ENCODE data around the gene IL37. TPM values are rescaled to one million over a fixed set of nuclear protein-coding genes. Genes with fewer than 3 reads are reported as not detected.

IL37 gene
- not detected for total RNA-seq

DNA sequence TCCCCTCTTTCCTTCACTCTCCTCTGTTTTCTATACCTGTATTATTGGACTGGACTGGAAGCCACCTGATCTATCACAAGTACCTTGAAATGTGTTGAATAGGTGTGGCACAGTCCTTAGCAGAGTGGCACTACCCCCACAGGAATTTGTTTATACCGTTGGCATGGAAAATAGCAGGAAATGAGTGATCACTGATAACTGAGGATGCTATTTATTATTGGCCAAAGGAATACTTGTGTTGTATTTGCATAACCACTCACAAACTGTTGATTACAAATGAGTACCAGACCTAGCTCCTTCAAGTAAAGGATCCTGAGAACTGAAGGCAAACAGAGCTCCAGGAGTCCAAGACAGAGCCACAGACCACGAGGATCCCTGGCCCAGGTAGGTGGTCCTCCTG, at the start of gene IL37:
Gene IL37 (plus strand): TSS at position 301 of the 400 bp plus-strand sequence. CDS start 1,848 bp downstream, outside the sequence.
- ChIA-PET POLR2A (no interaction called here), CTCF (no interaction called here)

GRCh38 chr2:112864072-112864471, 46.9 kb upstream of the IL37 start:
- POLR2A ChIA-PET: interaction anchor here (0.7 kb wide), 1 partner anchor 73 kb away, joined by 4 read pairs; no protein-coding TSS in a partner anchor
- CTCF ChIA-PET: interaction anchor here (0.6 kb wide), 1 partner anchor 465 kb away, joined by 3 read pairs; no protein-coding TSS in a partner anchor

- POLR2A ChIA-PET: no interaction called here
- CTCF ChIA-PET: interaction anchor here (1.0 kb wide), 1 partner anchor 117 kb away, joined by 3 read pairs; no protein-coding TSS in a partner anchor
These were observed 44.7 kb upstream of the IL37 start for GRCh38 chr2:112866128-112866835.

GRCh38 chr2:112867701-112868631, 43.0 kb upstream of the IL37 start:
- CTCF ChIA-PET: no interaction called here

DNA sequence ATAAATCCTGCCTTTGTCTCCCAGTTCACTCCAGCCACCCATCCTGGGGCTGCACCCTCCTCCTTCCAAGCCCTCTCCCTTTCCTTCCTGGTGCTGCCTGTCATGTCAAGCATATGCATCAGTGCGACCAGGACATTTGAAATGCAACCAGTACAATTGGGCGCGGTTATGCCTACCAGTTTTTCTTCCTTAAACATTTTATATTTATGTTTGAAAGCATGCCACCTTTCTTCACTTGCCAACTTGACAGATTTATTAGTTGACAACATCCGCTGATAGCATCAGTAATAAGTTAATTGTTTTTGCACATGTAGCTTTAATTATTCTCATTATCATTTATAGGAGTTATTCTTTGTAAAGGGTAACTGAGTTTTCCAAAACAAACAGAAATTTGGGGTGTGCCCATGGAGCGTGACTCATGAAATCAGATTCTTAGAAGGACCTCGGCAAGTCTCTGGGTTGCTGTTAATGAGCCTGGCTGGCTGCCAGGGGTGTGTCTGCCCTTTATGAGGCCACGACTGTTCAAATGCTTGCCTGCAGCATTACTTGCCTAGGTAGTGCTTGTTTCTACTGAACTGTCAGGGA, 41.6 kb upstream of the IL37 start:
- ChIA-PET CTCF (no interaction called here), POLR2A (no interaction called here)

More at GRCh38 chr2:112867701-112868631, 43.0 kb upstream of the IL37 start:
- POLR2A ChIA-PET: no interaction called here

- ChIA-PET CTCF (no interaction called here), POLR2A (no interaction called here)
These were observed 39.8 kb upstream of the IL37 start for GRCh38 chr2:112870841-112871835.

DNA sequence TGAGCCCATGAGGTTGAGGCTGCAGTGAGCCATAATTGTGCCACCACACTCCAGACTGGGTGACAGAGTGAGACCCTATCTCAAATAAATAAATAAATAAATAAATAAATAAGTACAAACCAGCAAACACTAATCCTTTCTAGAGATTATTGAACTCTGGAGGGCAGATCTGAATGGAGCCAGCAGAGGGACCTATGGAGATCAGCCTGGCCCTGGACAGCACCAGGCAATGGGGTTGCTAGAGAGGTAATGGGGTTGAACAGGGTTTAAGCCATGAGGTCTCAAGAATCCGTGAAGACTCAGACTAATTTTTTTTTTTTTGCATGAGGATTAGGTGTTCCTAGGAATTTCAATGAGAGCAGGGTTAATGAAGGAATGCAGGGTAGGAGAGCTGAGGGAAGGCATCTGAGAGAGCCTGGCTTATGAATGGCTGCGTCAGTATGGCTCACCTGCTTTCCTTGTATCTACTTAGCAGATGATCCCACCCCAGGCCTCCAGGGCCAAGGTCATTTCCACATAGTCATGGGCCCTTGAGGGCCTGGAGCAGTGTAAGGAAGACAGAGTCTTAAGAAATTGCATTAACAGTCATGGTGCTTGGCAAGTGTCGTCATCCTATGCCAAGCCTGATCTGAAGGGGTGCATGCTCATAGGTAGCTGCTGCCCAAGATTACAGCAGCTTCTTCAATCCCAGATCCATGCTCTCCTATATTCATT, 34.6 kb upstream of the IL37 start:
- POLR2A ChIA-PET: no interaction called here
- CTCF ChIA-PET: interaction anchor here (1.1 kb wide), 1 partner anchor 9 kb away, joined by 5 read pairs; no protein-coding TSS in a partner anchor

DNA sequence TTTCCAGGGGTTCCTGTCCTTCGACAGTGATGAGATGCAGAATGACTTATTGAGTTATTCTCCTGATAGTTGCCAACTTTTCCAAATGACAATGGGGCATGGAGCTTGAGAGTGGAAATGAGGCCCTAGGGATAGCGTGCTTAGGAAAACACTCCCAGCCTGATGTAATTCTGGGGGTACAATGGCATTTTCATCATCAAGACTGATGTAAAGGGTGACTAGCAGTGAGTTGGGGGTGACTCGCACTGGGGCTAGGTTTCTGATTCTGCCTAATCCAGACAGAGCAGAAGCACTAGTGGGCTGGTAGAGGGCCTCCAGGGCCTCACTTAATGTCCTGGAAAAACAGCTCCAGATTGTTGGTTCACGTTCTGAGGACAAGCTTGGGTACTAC, 34.0 kb upstream of the IL37 start:
- CTCF ChIA-PET: interaction anchor here (1.1 kb wide), 1 partner anchor 9 kb away, joined by 5 read pairs; no protein-coding TSS in a partner anchor

DNA sequence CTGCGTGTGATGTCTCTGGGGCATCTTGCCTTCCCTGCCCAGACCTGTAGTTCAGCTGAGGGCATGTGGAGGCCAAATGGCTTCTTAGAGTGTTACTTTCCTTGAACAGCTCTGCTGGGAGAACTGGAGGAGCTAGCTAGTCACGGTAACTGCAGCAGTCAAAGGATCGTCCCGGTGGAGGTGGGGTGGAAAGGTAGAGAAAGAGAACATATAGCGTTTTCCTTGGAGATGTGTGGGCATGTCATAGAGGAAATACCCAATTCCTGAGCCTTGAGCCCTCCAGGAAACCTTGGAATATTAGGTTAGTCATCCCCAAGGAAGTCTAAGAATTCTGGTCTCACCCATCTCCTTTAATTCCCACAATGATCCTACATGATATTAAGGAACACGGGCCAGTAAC, 33.5 kb upstream of the IL37 start:
- CTCF ChIA-PET: interaction anchor here (1.1 kb wide), 1 partner anchor 8 kb away, joined by 5 read pairs; no protein-coding TSS in a partner anchor
- POLR2A ChIA-PET: no interaction called here

More for the DNA sequence above, 34.0 kb upstream of the IL37 start:
- POLR2A ChIA-PET: no interaction called here

GRCh38 chr2:112879491-112880041, 31.4 kb upstream of the IL37 start:
- ChIA-PET CTCF (interaction anchor here (2.0 kb wide), 1 partner anchor 130 kb away, joined by 11 read pairs; no protein-coding TSS in a partner anchor), POLR2A (no interaction called here)

GRCh38 chr2:112880091-112880531, 30.9 kb upstream of the IL37 start:
- POLR2A ChIA-PET: no interaction called here

GRCh38 chr2:112880696-112881095, 30.3 kb upstream of the IL37 start:
- POLR2A ChIA-PET: no interaction called here
- CTCF ChIA-PET: interaction anchor here (1.2 kb wide), 1 partner anchor 131 kb away, joined by 4 read pairs; no protein-coding TSS in a partner anchor

More at GRCh38 chr2:112880091-112880531, 30.9 kb upstream of the IL37 start:
- CTCF ChIA-PET: interaction anchor here (1.2 to 2.0 kb wide), 2 partner anchors 130 to 131 kb away, joined by 4 to 11 read pairs; no protein-coding TSS in a partner anchor

DNA sequence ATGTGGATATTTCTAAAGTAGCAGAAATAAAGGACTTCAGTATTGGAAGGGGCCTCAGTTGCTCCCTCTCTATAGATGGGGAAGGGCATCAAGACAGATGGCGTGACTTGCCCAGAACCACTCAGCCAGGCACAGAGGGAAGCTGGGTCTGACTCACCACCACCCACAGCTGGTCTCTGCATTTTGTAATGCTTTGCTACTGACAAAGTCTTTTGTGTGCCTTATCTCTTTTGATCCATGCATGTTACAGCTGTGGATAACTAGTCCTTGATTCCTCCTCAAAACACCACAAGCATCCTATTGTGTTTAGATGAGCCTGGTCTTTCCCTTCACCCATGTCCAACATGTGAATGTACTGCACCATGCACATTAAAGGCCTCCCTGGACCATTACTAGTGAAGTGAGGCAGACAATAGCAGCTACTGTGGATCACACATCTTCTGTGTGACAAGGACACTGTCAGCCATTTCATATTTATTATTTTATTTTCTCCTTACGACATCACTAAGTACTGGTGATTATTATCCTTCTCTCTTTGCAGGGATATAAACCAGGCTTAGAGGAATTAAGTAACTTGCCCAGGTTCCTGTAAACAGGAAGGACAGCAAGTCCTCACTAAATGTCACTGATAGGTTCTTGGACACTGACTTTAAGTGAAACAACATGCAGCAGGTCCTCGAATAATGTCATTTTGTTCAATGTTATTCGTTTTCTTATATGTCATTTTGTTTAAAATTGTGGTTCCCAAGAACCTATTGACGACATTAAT, 29.6 kb upstream of the IL37 start:
- POLR2A ChIA-PET: no interaction called here
- CTCF ChIA-PET: interaction anchor here (1.2 kb wide), 1 partner anchor 132 kb away, joined by 4 read pairs; no protein-coding TSS in a partner anchor

DNA sequence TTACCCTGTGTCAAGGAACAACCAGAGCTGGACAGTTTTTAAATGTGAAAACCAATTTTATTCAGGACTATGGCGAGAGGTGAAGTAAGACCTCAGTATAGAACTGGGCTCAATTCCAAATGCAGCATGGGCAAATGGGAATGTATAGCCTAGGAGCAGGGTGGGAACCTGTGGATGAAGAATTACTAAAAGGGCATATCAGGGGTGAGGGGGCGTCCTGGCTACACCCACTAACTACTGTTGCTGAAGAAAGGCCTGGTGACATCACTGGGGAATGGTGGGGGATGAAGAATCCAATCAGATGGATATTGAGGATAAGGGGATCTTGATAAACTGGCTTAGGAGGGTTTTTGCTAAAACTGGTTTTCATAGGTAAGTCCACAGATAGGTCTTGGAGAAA, 27.3 kb upstream of the IL37 start:
- CTCF ChIA-PET: interaction anchor here (0.7 to 3.8 kb wide), 5 partner anchors 9 to 134 kb away, joined by 3 to 52 read pairs (median 4); no protein-coding TSS in a partner anchor
- POLR2A ChIA-PET: no interaction called here

DNA sequence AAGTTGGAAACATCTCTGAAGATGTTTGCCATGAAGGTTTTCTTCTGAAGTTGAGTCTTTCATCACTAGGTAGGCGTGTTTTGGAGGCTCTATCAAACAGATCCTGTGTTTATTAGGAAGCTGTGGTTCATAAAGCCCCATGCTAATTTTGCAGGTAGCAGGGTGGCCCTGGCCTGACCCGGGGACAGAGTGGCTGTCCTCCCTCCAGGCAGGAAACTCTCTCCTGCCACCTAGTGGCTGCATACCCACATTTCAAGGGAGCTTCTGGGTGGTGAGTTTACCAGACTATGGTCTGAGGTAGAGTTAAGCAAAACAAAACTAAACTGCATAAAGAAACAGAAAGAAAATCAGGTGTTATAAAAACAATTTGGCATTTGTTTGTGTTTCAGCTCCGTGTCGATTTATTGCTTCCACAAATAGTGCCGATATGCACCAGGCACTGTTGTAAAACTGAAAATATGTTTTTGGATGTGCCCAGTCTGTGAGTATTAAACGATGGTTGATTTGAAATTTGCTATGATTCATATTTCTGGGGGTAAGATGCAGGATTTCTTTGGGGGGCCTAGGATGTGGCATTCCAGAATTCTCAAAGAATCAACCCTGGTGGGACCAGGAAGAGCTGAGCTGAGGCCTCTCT, 26.0 kb upstream of the IL37 start:
- ChIA-PET POLR2A (interaction anchor here (0.5 kb wide), 1 partner anchor 19 kb away, joined by 3 read pairs; no protein-coding TSS in a partner anchor), CTCF (interaction anchor here (0.6 to 3.8 kb wide), 23 partner anchors 8 to 285 kb away, joined by 3 to 52 read pairs (median 4); no protein-coding TSS in a partner anchor)

DNA sequence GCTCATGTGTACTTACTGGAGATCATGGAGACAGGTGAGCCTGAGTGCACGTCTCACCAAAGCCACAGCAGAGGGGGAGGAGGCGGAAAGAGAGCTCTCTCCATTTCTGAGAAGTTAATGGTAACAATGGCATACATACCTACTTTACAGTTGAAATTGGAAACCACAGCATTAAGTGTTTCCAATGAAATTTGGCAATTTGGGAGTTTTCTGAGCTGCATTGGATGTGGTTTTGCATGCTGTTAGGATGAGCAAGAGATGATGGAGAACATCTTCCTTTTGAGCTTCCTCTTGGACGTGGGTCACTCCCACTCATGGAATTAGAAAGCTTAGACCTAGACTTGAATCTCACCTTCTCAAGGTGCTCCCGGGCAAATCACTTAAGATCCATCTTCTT, 25.5 kb upstream of the IL37 start:
- CTCF ChIA-PET: interaction anchor here (0.6 to 3.8 kb wide), 24 partner anchors 9 to 285 kb away, joined by 3 to 52 read pairs (median 4); no protein-coding TSS in a partner anchor
- POLR2A ChIA-PET: interaction anchor here (0.5 kb wide), 1 partner anchor 20 kb away, joined by 3 read pairs; no protein-coding TSS in a partner anchor

Measured in activated CD8-positive, alpha-beta memory T cell treated with anti-CD3 and anti-CD28 coated beads for 36 hours (primary cell).